H9 (cell line): ENCODE data around the gene DAPK1. TPM values are rescaled to one million over a fixed set of nuclear protein-coding genes. Genes with fewer than 3 reads are reported as not detected.

Experiments
- DNase-seq: peaks from one replicate; pipeline ENCODE4 v3.0.0-alpha.2; 2017
- H2AFZ ChIP-seq: one replicate; pipeline ENCODE4 v1.6.1; 2013; ENCODE audit warnings: mild to moderate bottlenecking, low read length, control low read depth, moderate library complexity
- H2AK5ac ChIP-seq: 2 replicates; pipeline ENCODE4 v1.6.1; 2013; ENCODE audit warnings: low read length, control low read depth, mixed read lengths; ENCODE audit not compliant: insufficient read length
- H2BK120ac ChIP-seq: one replicate; pipeline ENCODE4 v1.6.1; 2013; ENCODE audit warnings: low read depth, mild to moderate bottlenecking, low read length, control low read depth, inconsistent platforms; ENCODE audit not compliant: poor library complexity, severe bottlenecking
- H2BK12ac ChIP-seq: 2 replicates; pipeline ENCODE4 v1.6.1; 2013; ENCODE audit warnings: low read length, control low read depth, mixed read lengths, low read depth; ENCODE audit not compliant: insufficient read length
- H2BK15ac ChIP-seq: 2 replicates; pipeline ENCODE4 v1.6.1; 2013; ENCODE audit warnings: low read depth, low read length, control low read depth
- H2BK20ac ChIP-seq: one replicate; pipeline ENCODE4 v1.6.1; 2013; ENCODE audit warnings: low read depth, mild to moderate bottlenecking, low read length, control low read depth, inconsistent platforms; ENCODE audit not compliant: poor library complexity, severe bottlenecking
- H2BK5ac ChIP-seq: 2 replicates; pipeline ENCODE4 v1.6.1; 2013; ENCODE audit warnings: low read length, control low read depth, mixed read lengths; ENCODE audit not compliant: insufficient read length
- H3K14ac ChIP-seq: 2 replicates; pipeline ENCODE4 v1.6.1; 2013; ENCODE audit warnings: low read length, control low read depth; ENCODE audit not compliant: insufficient read depth
- H3K18ac ChIP-seq: 2 replicates; pipeline ENCODE4 v1.6.1; 2013; ENCODE audit warnings: low read depth, mild to moderate bottlenecking, mixed read lengths, low read length, control low read depth; ENCODE audit not compliant: insufficient read length
- H3K23ac ChIP-seq: 2 replicates; pipeline ENCODE4 v1.6.1; 2013; ENCODE audit warnings: low read length, control low read depth, mixed read lengths, low read depth; ENCODE audit not compliant: insufficient read length
- H3K23me2 ChIP-seq: 2 replicates; pipeline ENCODE4 v1.6.1; 2013; ENCODE audit warnings: low read depth, mild to moderate bottlenecking, mixed read lengths, low read length, control low read depth; ENCODE audit not compliant: insufficient read length, poor library complexity, severe bottlenecking
- H3K27ac ChIP-seq: 2 replicates; pipeline ENCODE4 v1.5.1; 2013; ENCODE audit warnings: low read length, control low read depth, mixed read lengths, low read depth; ENCODE audit not compliant: insufficient read length
- H3K27me3 ChIP-seq: 2 replicates; pipeline ENCODE4 v1.6.1; 2013; ENCODE audit warnings: low read length, control low read depth, inconsistent platforms; ENCODE audit not compliant: insufficient read depth
- H3K4ac ChIP-seq: 2 replicates; pipeline ENCODE4 v1.6.1; 2013; ENCODE audit warnings: low read depth, mild to moderate bottlenecking, control low read depth, inconsistent platforms, low read length, moderate library complexity
- H3K4me1 ChIP-seq: 2 replicates; pipeline ENCODE4 v1.6.1; 2013; ENCODE audit warnings: low read length, control low read depth, inconsistent platforms; ENCODE audit not compliant: insufficient read depth
- H3K4me2 ChIP-seq: 2 replicates; pipeline ENCODE4 v1.6.1; 2013; ENCODE audit warnings: low read length, control low read depth, mixed read lengths; ENCODE audit not compliant: insufficient read length, insufficient read depth
- H3K56ac ChIP-seq: 2 replicates; pipeline ENCODE4 v1.6.1; 2013; ENCODE audit warnings: low read depth, mild to moderate bottlenecking, mixed read lengths, low read length, control low read depth; ENCODE audit not compliant: insufficient read length
- H3K79me1 ChIP-seq: 2 replicates; pipeline ENCODE4 v1.6.1; 2013; ENCODE audit warnings: low read depth, mild to moderate bottlenecking, moderate library complexity, low read length, control low read depth, inconsistent platforms; ENCODE audit not compliant: insufficient read depth, poor library complexity, severe bottlenecking
- H3K79me2 ChIP-seq: 2 replicates; pipeline ENCODE4 v1.6.1; 2013; ENCODE audit warnings: low read length, control low read depth, inconsistent platforms; ENCODE audit not compliant: insufficient read depth
- H3K9ac ChIP-seq: 2 replicates; pipeline ENCODE4 v1.6.1; 2013; ENCODE audit warnings: low read length, control low read depth, mixed read lengths; ENCODE audit not compliant: insufficient read length; ENCODE audit errors: extremely low read depth
- H3K9me3 ChIP-seq: one replicate; pipeline ENCODE4 v1.6.1; 2013; ENCODE audit warnings: low read depth, low read length, inconsistent platforms; ENCODE audit not compliant: control insufficient read depth
- H3T11ph ChIP-seq: one replicate; pipeline ENCODE4 v1.6.1; 2013; ENCODE audit warnings: mild to moderate bottlenecking, low read length, control low read depth, inconsistent platforms
- H4K20me1 ChIP-seq: one replicate; pipeline ENCODE4 v1.6.1; 2013; ENCODE audit not compliant: control insufficient read depth, insufficient read length, insufficient read depth
- H4K5ac ChIP-seq: 2 replicates; pipeline ENCODE4 v1.6.1; 2013; ENCODE audit warnings: low read depth, mild to moderate bottlenecking, mixed read lengths, low read length, control low read depth; ENCODE audit not compliant: insufficient read length
- H4K8ac ChIP-seq: replicated peaks from 2 replicates; pipeline ENCODE4 v1.6.1; 2013; ENCODE audit warnings: low read length, control low read depth, mixed read lengths, low read depth; ENCODE audit not compliant: insufficient read length
- H4K91ac ChIP-seq: 2 replicates; pipeline ENCODE4 v1.6.1; 2013; ENCODE audit warnings: low read depth, mild to moderate bottlenecking, moderate library complexity, mixed read lengths, low read length, control low read depth; ENCODE audit not compliant: insufficient read length
- H3K27ac Mint-ChIP-seq, 3 experiments: 2 replicates in 2 of 3; 3 replicates in 1 of 3; pipeline ENCODE4 v1.8.0; 2020 to 2021; ENCODE audit warnings: mixed read lengths in 3 of 3, mild to moderate bottlenecking in 1 of 3, moderate library complexity in 1 of 3
- H3K27me3 Mint-ChIP-seq: 2 replicates; pipeline ENCODE4 v1.8.0; 2021; ENCODE audit warnings: low read depth, mild to moderate bottlenecking, moderate library complexity, mixed read lengths
- H3K36me3 Mint-ChIP-seq, 3 experiments: 2 replicates in 2 of 3; 3 replicates in 1 of 3; pipeline ENCODE4 v1.8.0; 2020 to 2021; ENCODE audit warnings: low read depth in 3 of 3, mixed read lengths in 3 of 3; ENCODE audit not compliant: insufficient read depth in 1 of 3
- H3K4me1 Mint-ChIP-seq, 2 experiments: 2 replicates each; pipeline ENCODE4 v1.8.0; 2020; ENCODE audit warnings: mixed read lengths in 2 of 2
- H3K4me3 Mint-ChIP-seq, 2 experiments: 2 replicates in 1 of 2; 3 replicates in 1 of 2; pipeline ENCODE4 v1.8.0; 2020 to 2021; ENCODE audit warnings: mild to moderate bottlenecking in 2 of 2, mixed read lengths in 2 of 2, moderate library complexity in 1 of 2
- H3K9me3 Mint-ChIP-seq, 2 experiments: 2 replicates in 1 of 2; 3 replicates in 1 of 2; pipeline ENCODE4 v1.8.0; 2020; ENCODE audit warnings: mild to moderate bottlenecking in 2 of 2, mixed read lengths in 2 of 2, moderate library complexity in 1 of 2
- WGBS: extraction: QIAGEN DNeasy Blood & Tissue Kit; methylation state at CpG from one replicate; pipeline ENCODE4 v1.1.7; 2013; ENCODE audit warnings: missing lambda C conversion rate, low lambda C conversion rate, mixed read lengths; ENCODE audit not compliant: insufficient read length; ENCODE audit errors: extremely low coverage; 5-methylcytosine and 5-hydroxymethylcytosine counted together
- total RNA-seq: library from RNA; stranded (reverse); gene quantifications from 2 replicates; pipeline ENCODE4 v1.2.1, GENCODE V29; 2021
- TF ChIP-seq, protein P1 (sequence below): fragments of 200-600 bp; sonication (generic); conservative IDR thresholded peaks from 3 replicates; pipeline ENCODE4 v1.8.0; 2021; ENCODE audit warnings: antibody characterized with exemption, mild to moderate bottlenecking

DAPK1 gene
- total RNA-seq, 1 experiment from 2014 or later = 79.4 TPM

DNA sequence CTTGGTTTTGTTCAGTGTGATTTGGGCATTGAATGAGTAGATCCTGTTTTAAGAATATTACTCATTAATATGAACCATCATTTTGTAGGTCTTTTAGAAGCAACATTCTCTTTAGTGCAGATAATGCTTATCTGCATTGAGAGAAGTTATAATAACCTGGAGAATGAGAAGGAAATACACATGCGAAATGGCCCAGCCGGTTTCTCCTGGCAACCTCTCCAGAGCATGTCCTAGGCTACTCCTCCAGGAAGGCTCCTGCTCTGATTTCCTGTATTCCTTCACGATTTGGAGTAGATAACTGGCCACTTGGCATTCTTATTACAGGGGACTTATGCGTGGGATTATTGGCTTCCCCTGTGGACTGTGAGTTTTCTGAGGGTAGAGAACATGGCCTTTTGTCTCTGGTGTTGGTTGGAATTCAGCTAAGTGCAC, 12.6 kb downstream of the DAPK1 start:
- no peaks in the 10 kb centered on the region for H3K4me1 ChIP-seq
- H2AFZ ChIP-seq = no peak overlapping the region
- H3K36me3 Mint-ChIP-seq = peaks cover 33 to 61% (median 44%) of the 10 kb centered on the region in 3 experiments; a peak in 6 of 7 replicates
- no peak overlapping the region for H3K9ac ChIP-seq
- H2BK15ac ChIP-seq = no peak overlapping the region
- H3K9me3 Mint-ChIP-seq = no peaks in the 10 kb centered on the region
- no peak overlapping the region for H4K91ac ChIP-seq
- H3K4ac ChIP-seq = no peak overlapping the region
- DNase-seq = no peak
- H2BK20ac ChIP-seq = no peak overlapping the region
- H3K23ac ChIP-seq = no peak overlapping the region
- H3K79me2 ChIP-seq = no peaks in the 10 kb centered on the region; the same call in 1 of the 2 replicates
- no peak overlapping the region for H3K18ac ChIP-seq
- no peak overlapping the region for H4K5ac ChIP-seq
- H3K56ac ChIP-seq = no peak overlapping the region
- no peak overlapping the region for H2BK5ac ChIP-seq
- H2BK120ac ChIP-seq = no peak overlapping the region
- no peaks in the 10 kb centered on the region for H3K9me3 ChIP-seq
- no peak overlapping the region for H3K4me3 Mint-ChIP-seq
- H2BK12ac ChIP-seq = no peak overlapping the region
- H3K23me2 ChIP-seq = no peaks in the 10 kb centered on the region
- WGBS = no CpG with 5 or more reads among the region's 4 CpGs
- no peak overlapping the region for H2AK5ac ChIP-seq
- no peak overlapping the region for H3K14ac ChIP-seq
- H4K8ac ChIP-seq = no peak overlapping the region
- TF ChIP-seq, protein P1, sequence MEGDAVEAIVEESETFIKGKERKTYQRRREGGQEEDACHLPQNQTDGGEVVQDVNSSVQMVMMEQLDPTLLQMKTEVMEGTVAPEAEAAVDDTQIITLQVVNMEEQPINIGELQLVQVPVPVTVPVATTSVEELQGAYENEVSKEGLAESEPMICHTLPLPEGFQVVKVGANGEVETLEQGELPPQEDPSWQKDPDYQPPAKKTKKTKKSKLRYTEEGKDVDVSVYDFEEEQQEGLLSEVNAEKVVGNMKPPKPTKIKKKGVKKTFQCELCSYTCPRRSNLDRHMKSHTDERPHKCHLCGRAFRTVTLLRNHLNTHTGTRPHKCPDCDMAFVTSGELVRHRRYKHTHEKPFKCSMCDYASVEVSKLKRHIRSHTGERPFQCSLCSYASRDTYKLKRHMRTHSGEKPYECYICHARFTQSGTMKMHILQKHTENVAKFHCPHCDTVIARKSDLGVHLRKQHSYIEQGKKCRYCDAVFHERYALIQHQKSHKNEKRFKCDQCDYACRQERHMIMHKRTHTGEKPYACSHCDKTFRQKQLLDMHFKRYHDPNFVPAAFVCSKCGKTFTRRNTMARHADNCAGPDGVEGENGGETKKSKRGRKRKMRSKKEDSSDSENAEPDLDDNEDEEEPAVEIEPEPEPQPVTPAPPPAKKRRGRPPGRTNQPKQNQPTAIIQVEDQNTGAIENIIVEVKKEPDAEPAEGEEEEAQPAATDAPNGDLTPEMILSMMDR = no peak
- H3K4me2 ChIP-seq = no peak overlapping the region
- H3K4me1 Mint-ChIP-seq = peaks cover 10 to 12% of the 10 kb centered on the region in 2 experiments
- peak overlapping the region in 1 of 3 experiments; percentile 74; a peak in 3 of 7 replicates for H3K27ac Mint-ChIP-seq
- no peaks in the 10 kb centered on the region for H3K27me3 Mint-ChIP-seq
- no peak overlapping the region for H3T11ph ChIP-seq
- H4K20me1 ChIP-seq = no peaks in the 10 kb centered on the region
- no peak overlapping the region for H3K27ac ChIP-seq
- no peaks in the 10 kb centered on the region for H3K79me1 ChIP-seq
- no peaks in the 10 kb centered on the region for H3K27me3 ChIP-seq
